Embryonic facial prominence (tissue), 1 donor: ENCODE data around the gene CCK.
"Not testable (repeated sequence)": the region's sequence is repeated elsewhere in the genome, so short reads cannot be mapped to it uniquely, and the experiment has no call there.

Source experiments
- DNase-seq: peaks from one replicate; pipeline ENCODE4 v3.0.0-alpha.2; 2016; ENCODE audit errors: extremely low spot score

The CCK gene, protein sequence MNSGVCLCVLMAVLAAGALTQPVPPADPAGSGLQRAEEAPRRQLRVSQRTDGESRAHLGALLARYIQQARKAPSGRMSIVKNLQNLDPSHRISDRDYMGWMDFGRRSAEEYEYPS

DNA sequence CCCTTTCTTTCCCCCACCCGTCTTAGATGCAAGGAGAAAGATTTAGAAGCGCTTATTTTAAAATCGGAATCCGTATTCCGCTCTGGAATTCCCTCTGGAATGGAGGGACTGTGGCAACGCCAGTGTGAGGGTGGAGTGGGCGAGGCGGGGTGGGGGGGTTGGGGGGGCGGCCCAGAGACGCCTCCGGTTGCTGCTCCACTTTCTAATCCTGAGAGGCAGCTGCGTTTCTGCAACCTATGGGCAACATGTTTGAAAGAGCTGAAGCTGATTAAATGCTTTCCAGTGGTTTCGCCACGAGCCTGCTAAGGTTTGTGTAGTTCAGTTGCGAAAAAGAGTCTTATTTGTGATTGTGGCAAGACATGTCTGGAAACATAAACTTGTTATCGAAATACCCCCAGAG is at the start of gene CCK:
Gene CCK (minus strand): TSS at position 101 of the 400 bp plus-strand sequence. CDS start 2,555 bp downstream, outside the sequence.
- DNase-seq = no peak

DNA sequence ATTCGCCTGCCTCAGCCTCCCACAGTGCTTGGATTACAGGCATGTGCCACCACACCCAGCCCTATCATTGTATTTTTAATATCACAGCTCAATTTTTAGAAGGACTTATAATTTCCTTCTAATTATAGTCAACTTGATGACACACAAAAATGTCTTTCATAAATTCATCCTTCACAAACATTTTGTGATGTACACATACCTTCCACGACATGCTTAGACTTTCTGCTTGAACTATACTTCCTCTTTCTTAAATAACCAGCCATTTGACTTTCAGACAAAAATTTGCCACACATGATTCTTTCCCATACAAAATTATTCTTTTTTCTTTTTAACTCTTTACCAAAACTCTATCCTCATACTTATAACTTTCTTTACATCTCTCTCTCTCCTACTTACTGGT is 48.4 kb upstream of the CCK start:
- no peak for DNase-seq

DNA sequence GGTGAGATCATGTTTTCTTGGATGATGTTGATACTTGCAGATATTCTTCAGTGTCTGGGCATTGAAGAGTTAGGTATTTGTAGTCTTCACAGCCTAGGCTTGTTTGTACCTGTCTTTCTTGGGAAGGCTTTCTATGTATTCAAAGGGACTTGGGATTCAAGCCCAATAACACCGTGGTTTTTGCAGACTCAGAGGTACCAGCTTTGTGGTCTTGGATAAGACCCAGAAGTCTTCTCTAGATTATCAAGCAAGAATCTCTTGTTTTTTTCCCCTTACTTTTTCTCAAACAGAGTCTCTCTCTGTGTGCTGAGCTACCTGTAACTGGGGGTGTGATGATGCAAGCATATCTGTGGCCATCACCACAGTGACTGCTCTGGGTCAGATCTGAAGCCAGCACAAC is 42.7 kb upstream of the CCK start:
- no peak for DNase-seq

DNA sequence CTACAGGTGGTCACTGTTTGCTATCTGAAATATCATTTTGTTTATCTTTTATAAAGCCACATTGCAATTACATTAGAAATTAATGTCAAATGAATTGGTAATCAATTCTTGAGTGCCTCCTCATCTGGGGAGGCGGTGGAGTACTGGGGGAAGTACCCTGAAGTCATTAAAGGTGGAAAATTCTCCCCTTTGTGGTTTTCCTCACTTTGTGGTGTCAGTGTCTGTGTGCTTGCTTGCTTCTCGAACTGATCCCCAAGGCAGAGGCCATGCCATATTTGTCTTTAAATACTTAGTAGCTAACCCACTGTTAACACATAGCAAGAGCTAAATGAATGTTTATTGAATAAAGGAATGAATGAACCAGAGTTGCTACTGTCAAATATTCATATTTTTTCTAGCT is 40.5 kb upstream of the CCK start:
- no peak for DNase-seq

- DNase-seq = no peak
These were observed 37.1 kb upstream of the CCK start for GRCh38 chr3:42302924-42303634.

DNA sequence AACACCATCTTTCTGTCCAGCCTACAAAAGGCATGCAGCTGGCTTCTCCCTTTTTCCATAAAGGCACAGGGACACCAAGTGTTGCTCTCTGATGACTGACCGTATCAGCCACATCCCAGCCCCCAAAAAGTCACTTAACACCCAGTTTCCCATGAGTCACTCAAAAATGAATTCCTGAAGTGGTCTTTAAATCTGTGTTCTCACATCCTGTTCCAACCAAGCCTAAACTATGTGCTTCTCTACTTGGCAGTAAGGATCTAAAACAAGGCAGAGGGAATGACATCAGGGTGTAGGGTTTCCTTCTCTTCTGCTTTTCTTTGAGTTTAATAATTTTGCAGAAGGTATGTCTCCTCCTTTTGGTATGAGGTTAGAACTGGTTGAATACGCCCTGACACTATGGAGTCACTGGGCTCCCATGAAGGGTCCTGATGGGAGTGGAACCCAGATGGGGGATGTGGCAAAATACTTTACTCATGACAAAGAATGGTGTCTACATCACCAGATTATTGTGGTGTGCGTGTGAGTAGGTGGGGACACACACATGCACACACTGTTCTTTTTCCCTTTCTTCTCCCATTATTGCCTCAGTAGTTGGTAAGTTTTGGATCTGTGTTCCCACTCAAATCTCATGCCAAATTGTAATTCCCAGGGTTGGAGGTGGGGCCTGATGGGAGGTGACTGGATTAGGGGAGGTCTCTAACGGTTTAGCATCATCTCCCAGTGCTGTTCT is 35.6 kb upstream of the CCK start:
- DNase-seq = no peak

DNA sequence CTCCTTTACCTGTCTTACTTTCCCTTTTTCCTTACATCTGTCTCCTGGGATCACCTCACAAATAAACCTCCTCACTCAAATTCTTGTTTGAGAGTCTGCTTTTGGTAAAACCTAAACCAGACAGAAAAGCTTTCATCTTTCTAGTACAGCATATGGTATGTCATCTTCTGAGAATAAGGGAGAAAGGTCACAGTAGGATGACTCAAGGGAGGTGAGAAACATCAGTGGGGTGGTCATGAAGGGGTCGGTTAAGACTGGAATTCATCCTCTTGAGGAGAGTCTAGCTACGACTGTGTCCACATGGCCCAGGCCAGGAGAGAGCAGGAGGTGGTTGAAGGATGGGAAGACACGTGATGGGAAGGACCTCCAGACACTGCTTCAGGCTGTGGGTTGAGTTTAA is 34.8 kb upstream of the CCK start:
- DNase-seq = no peak

DNA sequence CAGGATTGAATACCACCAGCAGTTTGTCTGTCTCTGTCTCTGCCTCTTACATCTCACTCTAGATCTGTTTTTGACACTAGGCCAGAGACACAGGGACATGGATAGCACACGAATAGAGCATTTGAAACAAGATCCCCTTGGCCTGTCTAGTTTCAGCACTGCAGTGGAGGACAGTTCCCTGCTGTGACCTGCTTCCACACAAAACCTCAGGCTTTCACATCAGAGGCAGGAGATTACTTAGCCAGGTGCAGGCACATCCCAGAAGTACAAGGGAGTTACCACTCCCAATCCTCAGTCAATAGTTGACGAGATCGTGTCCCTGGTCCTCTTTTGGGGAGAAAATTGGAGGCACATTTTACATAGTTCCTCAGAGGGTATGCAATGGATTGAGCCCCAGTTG is 34.0 kb upstream of the CCK start:
- peak; percentile 40 for DNase-seq

GRCh38 chr3:42298259-42298658 is 32.3 kb upstream of the CCK start:
- no peak for DNase-seq

DNA sequence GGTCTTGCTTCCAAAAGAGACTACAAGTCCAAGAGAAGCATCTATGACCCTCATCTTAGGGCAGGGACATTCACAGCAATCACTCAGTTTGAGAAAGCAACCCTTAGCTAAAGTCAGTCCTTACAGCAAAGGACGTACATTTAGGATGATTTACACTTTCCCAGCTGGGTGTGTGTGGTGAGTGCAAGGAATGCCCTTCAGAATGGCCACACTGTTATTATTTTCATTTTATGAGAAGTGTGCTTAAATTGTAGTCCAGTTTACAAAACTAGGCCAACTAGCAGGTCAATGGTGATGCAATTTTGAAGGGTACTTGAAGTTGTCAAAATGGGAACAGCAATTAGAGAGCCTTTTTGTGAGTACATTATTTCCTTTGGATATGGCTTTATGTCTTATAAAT is 26.0 kb upstream of the CCK start:
- no peak for DNase-seq

DNA sequence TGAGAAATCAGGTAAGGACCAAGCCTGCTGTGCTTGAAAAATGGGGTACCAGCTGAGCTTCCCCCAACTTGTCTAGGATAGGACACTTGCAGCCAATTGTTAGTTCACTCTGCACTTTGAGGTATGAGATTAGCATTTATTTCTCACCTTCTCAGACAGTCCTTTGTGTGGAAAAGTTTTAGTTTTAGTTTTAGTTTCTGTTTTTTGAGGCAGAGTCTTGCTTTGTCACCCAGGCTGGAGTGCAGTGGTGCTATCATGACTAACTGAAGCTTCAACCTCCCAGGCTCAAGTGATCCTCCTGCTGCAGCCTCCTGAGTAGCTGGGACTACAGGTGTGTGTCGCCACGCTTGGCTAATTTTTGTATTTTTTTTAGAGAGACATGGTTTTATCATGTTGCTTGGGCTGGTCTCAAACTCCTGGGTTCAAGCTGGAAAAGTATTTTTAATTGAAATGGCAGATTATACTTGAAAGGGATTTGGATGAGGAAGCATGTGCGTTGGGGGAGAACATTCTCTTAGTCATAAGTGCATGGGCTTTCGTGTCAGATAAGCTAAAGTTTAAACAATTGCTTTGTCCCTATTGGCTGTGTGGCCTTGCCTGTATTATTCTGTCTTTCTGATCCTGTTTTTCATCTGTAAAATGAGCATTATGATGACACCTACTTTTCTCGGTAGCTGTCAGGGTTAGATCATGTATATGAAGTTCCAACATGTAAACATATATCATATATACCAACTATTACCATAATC is 25.2 kb upstream of the CCK start:
- DNase-seq = no peak

GRCh38 chr3:42289026-42289425 is 23.0 kb upstream of the CCK start:
- DNase-seq = no peak

GRCh38 chr3:42288385-42288784 is 22.4 kb upstream of the CCK start:
- DNase-seq = no peak

- DNase-seq = not testable (repeated sequence)
These were observed 21.4 kb upstream of the CCK start for GRCh38 chr3:42287423-42287822.

- no peak for DNase-seq
These were observed 11.7 kb upstream of the CCK start for GRCh38 chr3:42277676-42278075.

GRCh38 chr3:42276141-42277132 is 10.5 kb upstream of the CCK start:
- DNase-seq = no peak

DNA sequence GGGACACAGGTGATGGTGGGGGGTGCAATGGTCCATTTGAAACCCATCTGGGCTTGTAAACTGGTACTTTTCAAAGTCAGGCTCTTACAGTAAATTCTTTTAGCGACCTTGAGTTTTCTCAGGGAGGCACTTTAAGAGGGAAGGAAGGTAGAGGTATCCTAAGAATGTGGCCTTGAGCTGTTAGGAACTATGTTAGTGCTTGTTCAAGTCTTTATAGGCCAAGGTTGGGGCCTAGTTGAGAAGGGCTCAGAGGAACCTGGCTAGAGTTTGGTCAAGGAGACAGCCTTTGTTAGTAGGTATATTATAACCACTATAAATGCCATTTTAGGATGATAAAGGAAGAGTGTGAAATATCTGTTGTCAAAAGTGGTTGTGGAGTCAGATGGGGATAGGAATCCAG is 9.2 kb upstream of the CCK start:
- no peak for DNase-seq

- no peak for DNase-seq
These were observed 8.3 kb upstream of the CCK start for GRCh38 chr3:42274266-42274665.

DNA sequence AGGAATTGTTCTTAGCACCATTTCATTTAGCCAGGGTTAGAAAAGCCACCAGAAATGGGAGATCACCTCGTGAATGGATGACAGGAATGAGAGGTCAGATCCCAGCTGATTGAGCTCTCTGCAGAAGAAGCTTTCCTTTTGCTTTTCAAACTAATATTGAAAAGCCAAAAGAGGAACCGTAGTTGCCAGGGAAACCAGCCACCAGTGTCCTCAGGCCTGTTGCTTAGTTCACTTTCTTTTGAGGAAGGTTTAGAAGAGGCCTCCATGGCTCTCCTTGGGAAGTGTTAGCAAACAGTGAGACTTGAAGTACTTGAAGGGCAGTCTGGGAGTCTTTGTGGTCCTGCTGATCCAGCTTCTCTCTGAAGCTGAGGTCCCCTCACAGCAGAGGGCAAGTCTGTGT is 7.4 kb upstream of the CCK start:
- DNase-seq = no peak

GRCh38 chr3:42271786-42272185 is 5.8 kb upstream of the CCK start:
- no peak for DNase-seq

DNA sequence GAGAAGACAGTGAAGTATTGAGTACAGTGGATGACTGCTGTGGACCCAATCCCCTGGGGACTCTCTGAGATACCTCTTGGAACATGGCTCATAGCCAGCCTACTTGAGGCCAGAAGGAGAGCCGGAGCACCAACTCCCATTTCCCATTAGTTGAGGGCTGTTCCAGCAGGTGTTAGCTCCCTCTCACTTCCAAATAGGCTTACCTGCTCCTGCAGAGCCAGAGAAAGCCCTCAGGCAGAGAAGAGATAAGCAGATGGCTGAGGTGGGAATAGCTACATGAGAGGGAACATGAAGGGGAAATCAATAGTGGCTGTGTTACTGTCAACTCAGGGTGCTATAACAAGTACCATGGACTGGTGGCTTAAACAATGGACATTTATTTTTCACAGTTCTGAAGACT is 4.6 kb upstream of the CCK start:
- DNase-seq = no peak
